Occipital lobe (tissue), 2 donors: ENCODE data around the gene SPNS2. TPM values are rescaled to one million over a fixed set of nuclear protein-coding genes. Genes with fewer than 3 reads are reported as not detected.

Experiments
- DNase-seq: peaks from one replicate; lab custom pipeline; 2025; lab: John Stamatoyannopoulos, UW
- total RNA-seq: library from RNA; depleted of rRNA; stranded (reverse); fragments of >200 nt; gene quantifications from one replicate; pipeline ENCODE4 v1.2.3, GENCODE V29; 2014

SPNS2 gene, protein sequence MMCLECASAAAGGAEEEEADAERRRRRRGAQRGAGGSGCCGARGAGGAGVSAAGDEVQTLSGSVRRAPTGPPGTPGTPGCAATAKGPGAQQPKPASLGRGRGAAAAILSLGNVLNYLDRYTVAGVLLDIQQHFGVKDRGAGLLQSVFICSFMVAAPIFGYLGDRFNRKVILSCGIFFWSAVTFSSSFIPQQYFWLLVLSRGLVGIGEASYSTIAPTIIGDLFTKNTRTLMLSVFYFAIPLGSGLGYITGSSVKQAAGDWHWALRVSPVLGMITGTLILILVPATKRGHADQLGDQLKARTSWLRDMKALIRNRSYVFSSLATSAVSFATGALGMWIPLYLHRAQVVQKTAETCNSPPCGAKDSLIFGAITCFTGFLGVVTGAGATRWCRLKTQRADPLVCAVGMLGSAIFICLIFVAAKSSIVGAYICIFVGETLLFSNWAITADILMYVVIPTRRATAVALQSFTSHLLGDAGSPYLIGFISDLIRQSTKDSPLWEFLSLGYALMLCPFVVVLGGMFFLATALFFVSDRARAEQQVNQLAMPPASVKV
- 15.9 TPM for total RNA-seq

DNA sequence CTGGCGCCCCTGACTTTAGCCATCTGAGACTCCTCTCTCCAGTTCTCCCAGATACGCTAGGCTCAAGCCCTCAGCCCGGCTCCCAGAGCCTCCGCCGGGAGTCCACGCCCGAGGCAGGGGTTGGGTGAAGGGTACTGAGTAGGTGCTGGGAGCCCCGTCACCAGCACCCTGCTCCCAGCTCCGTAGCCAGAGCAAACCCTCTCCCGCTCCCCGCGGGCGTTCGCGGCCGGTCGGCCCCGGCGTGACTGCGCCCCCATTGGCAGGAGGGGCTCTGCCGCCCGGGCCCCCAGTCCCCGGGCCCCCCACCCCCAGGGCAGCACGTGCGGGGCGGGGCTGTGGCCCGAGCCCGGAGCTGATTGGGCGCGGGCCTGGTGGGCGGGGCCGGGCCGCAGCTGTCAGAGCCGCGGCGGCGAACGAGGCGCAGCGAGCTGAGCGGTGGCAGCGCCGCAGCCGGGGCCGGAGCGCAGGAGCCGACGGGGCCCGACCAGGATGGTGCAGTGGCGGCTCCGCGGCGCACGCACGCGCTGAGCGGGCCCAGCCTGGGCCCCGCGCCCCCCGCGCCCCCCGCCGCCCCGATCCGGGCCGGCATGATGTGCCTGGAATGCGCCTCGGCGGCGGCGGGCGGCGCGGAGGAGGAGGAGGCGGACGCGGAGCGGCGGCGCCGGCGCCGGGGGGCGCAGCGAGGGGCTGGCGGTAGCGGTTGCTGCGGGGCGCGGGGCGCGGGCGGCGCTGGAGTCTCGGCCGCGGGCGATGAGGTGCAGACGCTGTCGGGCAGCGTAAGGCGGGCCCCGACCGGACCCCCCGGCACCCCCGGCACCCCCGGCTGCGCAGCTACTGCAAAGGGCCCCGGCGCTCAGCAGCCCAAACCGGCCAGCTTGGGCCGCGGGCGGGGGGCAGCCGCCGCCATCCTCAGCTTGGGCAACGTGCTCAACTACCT is at the start of gene SPNS2:
Gene SPNS2 (plus strand): TSS at position 421 of the 937 bp plus-strand sequence. CDS start 167 bp downstream, at position 588.
- peak; percentile 69 for DNase-seq

DNA sequence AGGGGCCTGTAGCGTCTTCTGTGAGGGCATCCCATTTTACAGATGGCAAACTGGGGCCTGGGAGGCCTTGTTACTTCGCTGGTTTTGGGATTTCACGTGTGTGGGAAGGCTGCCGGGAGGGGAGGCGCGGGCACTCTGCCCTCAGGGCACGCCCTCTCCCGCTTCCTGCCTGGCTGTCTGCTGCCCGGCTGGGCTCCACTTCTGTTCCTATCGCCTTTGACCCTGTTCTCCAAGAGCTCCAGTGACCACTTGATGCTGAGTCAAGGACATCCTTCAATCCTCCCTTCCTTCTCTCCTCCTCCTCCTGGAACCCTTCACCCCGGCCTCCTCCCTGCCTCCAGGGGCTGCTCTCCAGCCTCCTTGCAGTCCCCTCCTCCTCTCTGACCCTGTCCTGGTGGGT is 48.9 kb upstream of the SPNS2 start:
- no peak for DNase-seq

DNA sequence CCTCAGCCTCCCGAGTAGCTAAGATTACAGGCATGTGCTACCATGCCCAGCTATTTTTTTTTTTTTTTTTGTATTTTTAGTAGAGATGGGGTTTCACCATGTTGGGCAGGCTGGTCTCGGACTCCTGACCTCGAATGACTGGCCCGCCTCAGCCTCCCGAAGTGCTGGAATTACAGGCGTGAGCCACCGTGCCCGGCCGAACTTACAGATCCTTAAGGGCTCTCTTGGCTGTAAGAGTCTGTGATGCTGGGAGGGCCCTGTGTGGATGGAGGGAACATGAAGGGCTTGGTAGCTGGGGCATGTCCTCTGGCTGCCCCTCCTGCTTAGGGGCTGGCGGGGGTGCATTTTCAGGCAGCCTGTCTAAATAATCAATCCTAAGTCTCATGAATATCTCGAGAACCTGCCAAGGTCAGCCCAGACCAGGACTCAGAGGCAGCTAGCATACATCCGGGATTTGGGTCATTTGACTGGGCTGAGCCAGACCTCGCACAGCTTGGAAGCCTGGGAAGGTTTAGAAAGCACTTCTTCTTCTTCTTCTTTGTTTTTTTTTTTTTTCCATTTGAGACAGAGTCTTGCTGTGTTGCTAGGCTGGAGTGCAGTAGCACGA is 47.9 kb upstream of the SPNS2 start:
- DNase-seq = no peak

DNA sequence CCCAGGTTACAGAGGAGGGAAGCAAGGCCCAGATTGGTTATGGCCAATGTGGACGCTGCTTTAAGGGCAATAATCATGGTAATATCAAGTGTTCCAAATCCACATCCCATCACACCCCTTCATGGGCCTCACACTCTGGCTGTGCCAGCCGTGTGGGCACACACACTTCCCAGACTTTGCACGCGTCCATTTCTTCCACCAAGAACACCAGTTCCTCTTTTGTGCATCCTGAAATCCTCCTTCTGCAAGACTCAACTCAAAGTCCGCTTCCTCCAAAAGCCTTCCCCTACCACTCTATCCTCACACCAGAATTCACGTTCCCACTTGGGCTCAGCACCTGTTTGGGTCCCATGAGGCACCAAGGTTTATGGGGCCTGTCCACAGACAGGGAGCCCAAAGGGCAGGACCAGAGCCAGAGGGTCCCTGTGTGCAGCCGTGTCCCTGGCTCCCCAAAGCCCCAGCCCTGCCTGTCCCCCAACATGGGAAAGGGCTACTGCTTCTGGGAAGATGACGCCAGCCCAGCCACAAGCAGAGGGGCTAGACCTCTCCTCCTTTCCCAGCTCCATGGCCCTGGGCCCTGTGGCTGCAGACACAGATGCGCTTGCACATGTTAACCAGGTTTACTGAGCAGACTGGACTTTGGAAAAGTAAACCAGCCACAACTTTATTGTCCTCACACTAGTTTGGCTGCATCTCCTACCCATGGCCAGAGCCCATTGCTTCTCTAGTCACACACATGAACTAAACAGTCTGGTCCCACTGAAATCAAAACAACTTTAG is 44.7 kb upstream of the SPNS2 start:
- no peak for DNase-seq

DNA sequence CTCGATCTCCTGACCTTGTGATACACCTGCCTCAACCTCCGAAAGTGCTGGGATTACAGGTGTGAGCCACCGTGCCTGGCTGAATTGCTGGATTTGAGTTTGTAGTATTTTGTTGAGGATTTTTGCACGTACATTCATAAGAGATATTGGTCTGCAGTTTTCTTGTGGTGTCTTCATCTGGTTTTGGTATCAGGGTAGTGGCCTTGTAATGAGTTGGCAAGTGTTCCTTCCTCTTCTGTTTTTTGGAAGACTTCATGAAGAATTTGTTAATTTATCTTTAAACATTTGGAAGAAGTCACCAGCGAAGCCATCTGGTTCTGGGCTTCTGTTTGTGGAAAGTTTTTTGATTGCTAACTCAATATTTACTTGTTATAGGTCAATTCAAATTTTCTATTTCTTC is 38.0 kb upstream of the SPNS2 start:
- DNase-seq = no peak

DNA sequence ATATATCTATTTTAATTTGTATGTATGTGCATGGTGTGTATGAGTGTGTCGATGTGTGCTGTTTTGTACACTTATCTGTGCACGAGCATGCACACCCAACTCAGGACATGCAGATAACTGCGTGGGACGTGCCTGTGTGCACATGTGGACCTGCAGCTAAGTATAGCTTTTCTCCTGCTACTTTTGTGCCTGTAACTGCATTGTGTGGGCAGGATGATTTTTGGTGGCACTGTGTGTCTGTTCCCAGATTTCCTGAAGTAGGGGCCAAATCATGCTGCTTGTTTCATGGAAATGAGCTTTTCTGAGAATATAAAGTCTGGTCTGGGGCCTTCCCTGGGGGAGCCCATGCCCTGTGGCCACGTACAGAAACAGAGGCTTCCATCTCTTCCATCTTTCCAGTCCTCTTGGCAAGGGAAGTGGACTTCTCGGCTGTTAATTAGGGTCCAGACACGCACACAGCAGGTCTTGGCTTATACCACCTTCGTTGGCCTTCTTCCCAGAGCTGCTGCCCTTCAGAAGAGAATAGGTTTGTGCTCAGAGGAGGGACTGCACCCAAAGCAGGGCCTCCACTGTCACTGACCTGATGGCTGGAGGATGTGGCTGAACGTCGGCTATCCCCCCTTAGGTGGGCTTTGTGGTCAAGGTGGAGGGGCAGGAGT is 34.7 kb upstream of the SPNS2 start:
- peak; percentile 37 for DNase-seq

DNA sequence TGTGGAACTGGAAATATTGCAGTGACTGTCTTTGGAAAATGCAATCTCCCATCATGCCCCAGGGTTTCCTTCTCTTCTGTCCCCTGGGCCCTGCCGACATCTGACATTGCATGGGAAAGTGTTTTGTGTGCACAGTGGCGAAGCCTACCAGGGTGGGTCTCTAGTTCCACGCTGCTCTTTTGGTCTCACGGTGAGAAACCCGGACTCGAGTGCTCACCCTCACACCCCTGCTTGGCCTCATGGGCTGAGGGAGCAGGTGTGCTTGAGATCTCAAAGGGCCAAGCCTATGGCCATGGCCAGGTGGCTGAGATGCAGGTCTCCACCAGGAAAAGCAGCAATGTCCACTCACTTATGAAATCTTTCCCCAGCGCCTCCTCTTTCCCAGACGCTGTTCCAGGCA is 32.9 kb upstream of the SPNS2 start:
- DNase-seq = no peak

DNA sequence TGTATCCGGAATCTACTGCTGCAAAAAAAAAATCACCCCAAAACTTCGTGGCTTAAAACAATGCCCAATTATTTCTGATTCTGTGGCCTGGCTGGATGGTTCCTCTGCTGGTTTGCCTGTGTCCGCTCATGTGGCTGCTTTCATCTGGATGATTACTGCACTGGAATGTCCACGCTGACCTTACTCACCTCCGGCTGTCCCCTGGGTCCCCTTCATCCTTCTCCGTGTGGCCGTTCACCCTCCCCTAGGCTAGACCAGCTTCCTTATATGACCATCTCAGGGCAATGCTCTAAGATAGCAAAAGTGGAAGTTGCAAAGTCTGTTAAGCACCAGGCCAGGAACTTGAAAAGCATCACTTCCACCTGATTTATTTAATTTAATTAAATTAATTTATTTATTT is 31.4 kb upstream of the SPNS2 start:
- DNase-seq = no peak

DNA sequence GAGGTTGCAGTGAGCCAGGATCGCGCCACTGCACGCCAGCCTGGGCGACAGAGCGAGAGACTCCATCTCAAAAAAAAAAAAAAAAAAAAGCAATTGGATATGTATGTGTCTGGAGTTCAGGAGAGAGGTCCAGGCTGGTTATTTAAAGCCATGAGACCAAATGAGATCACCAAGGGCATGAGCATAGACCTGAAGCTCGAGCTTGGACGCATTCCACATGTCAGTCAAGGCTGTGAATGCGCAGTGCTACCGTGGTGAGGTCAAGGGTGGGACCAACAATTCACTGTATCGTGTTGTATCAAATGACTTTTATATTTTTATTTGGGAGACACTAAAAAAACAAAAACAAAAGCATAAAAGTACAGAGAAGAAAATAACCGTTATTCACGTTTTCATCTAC is 29.1 kb upstream of the SPNS2 start:
- DNase-seq = no peak

DNA sequence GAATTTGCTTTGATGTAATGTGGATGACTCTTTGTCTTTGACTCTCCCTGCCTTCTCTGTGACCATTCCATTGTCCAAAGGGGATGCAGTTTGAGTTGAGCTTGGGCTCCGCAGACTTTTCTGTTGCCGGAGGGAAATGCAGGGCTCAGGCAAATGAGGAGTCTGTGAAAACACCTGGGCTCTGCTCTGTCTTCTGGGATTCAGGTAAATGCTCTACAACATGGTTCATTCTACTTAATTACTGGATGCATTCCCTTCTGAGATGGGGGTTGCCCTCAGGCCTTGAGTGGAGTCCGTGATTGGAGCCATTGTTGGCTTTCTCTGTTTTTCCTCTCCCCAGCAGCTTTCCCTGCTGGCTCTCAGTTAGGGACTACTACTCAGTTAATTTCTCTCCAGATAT is 26.4 kb upstream of the SPNS2 start:
- no peak for DNase-seq

DNA sequence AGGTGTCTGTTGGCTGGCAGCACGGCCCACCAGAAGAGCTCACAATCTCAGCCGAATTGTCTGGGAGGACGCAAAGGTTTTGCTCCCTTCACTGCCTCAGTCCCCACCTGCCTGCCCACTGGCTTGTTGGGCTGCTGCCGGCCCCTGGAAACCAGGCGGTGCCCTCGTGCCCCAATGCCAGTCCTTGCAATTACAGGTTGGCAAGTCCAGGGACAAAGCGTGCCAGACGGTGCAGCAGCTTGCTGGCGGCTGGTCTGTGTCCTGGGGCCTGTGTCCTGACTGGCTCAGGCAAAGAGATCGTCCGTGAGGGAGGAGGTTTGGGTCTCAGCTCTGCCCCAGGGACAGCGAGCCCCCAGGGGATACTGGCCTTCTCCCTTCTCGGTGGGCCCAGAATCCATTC is 24.6 kb upstream of the SPNS2 start:
- DNase-seq = no peak

DNA sequence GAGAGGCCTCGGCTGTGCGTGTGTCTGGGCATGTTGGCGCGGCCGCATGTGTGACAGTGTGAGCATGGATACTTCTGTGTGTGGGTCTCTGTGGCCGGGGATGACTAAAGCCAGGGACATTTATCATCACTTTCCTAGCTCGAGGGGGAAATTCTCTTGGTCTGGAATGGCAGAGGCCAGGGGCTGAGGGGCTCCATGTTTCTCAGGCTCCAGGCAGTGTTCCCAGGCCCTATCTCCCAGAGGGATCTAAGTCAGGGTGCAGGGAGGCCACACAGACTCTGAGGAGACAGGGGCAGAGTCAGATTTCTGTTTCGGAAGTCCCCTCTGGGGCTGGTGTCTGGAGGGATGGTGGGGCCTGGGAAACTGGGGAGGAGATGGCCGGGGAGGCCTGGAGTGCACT is 23.7 kb upstream of the SPNS2 start:
- no peak for DNase-seq

DNA sequence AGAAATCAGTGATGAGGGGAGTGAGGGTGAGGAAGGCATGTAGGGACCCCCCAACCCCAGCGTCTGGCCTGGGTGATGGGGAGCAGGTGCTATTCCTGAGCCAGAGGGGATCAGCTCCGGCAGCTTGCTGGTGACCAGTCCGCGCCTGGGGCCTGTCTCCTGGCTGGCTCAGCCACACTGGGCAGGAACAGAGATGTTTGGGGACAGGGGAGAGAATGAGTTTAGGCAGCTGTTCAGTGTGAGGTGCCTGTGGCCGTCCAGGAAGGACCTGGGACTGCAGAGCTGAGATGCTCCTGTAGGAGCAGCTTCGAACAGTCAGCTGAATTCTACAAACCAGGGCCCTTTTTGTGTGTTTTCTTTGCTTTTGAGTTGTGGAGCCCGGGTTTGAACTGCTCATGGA is 23.2 kb upstream of the SPNS2 start:
- no peak for DNase-seq

DNA sequence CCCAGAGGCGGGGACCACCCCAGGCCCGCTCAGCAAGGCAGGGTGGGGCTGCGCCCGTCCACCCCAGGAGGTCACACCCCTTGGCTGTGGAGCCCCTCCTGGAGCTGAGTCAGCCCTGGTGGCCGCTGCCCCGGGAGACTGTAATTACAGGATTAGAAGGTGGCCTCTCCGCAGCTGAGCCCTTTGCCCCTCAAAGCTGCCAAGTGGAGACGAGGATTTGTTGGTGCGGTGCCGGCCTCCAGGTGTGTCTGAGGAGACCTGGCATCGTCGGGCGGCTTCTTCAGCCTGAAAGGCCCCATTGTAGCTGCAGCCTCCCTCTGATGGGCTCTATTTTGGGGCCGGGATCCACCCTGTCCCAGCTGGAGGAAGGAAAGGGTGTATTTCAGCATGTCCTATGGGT is 22.7 kb upstream of the SPNS2 start:
- no peak for DNase-seq

DNA sequence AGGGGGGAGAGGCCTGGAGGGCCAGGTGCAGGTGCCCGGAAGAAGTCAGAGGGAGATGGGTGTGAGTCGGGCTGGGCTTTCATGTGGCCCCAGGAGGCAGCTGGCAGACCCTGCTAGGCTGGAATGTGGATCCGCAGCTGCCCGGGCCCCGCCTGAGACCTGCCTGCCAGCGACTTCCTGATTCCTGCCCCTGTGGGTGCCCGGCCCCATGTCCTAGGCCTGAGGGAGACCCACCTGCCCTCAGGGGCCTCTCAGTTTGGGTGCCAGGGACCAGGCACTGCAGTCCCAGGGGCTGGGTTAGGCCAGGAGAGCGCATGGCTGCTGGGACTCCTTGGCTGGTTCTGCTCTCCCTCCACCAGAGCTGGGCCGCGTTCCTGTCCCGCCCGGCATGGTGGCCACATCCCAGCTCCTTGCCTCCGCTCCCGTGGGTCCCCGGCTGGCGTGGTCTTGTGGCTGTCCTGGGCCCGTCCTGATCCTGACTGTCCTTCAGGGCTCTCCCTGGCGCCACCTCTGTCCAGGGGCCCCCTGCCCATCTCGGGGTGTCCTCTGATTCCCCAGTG is 22.1 kb upstream of the SPNS2 start:
- no peak for DNase-seq

DNA sequence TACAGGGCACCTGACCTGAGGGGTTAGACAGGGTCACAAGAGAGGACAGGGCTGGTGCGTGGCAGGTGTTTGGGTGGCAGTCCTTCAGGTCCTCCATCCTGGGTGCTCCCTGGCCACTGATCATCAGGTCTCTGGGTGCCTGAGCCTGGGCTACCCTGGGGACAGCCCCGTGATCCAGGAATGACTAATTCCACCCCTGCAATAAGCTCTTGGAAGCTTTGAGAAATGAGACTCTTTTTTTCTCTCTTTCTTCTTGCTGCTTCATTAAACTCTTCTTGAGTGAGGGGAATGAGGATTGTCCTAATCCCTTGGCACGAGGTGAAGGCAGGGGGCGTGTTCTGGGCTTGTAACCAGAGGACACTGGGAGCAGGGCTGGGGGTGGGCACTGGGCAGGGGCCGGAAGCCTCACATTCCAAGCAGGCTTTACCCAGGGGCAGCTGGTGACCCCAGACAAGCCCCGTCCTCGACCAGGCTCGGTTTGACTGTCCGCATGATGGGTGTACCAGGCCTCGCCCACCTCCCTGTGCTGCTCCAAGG is 21.4 kb upstream of the SPNS2 start:
- DNase-seq = no peak

DNA sequence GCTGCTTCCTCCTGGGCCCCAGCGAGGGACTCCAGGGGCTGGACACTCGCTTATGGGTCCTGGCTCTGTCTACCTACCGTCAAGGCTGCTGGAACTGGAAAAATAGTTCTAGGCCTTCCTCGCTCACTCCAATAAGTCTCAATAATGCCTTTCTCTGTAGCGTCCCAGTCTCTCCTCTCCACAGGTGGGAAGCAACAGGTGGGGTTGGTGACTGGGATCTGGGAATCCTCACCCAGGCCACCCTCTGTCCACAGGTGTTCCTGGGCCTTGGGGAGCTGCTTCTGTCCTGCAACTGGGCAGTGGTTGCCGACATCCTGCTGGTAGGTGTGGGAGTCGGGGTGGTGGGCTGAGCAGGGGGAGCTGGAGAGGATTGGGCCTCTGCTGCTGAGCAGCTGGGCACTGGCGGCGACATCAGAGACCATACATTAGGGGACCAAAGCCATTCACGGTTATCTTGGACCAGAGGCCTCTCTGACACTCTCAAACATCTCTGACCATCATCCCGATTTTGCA is 20.3 kb upstream of the SPNS2 start:
- DNase-seq = no peak

DNA sequence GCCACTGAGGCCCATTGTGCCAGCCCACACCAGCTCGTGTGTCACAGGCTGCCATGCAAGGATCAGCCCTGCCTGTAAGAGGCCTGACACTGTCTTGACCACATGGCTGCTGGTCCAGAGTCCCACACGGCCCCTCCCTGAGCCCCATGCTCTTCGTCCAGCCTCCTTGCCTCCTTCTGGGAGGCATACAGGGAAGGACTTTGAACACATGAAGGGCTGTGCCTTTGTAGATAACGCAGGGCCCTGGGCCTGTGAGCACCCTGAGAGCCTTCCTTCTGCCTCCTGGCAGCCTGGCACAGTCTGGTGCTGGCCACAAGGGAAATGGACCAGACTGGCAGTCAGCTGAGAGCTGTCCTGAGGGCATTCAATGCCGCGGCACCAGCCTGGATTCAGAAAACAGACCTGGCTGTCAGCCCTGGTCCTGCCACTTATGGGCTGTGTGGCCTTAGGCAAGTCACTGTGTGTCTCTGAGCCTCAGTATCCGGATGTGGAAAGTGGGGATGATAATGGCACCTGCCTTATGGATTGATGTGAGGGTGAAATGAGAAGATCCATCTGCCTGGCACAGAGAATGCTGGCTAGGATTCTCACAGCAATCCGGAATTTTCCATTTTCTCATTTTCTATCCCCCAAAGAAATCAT is 19.2 kb upstream of the SPNS2 start:
- no peak for DNase-seq
